Smooth muscle cell (in vitro differentiated cells): ENCODE results near the gene HIVEP3. TPM values are rescaled to one million over a fixed set of nuclear protein-coding genes. Genes with fewer than 3 reads are reported as not detected.

Experiments used
- DNase-seq: peaks from one replicate; lab custom pipeline; 2025; ENCODE audit not compliant: unreplicated experiment; lab: John Stamatoyannopoulos, UW
- H2AFZ ChIP-seq: fragments of 200-600 bp; sonication (generic); 2 replicates; pipeline ENCODE4 v1.6.0; 2016; ENCODE audit warnings: antibody characterized with exemption, low read depth, mild to moderate bottlenecking
- H3F3A ChIP-seq: fragments of 200-600 bp; sonication (generic); 2 replicates; pipeline ENCODE4 v1.6.0; 2017; ENCODE audit warnings: antibody characterized with exemption, low read depth
- H3K27ac ChIP-seq: fragments of 200-600 bp; sonication (generic); 2 replicates; pipeline ENCODE4 v1.5.1; 2016; ENCODE audit warnings: low read depth, mild to moderate bottlenecking
- H3K27me3 ChIP-seq: fragments of 200-600 bp; sonication (generic); 2 replicates; pipeline ENCODE4 v1.6.1; 2016; ENCODE audit warnings: low read depth, mild to moderate bottlenecking
- H3K36me3 ChIP-seq: fragments of 200-600 bp; sonication (generic); 2 replicates; pipeline ENCODE4 v1.5.1; 2016; ENCODE audit warnings: low read depth
- H3K4me1 ChIP-seq: fragments of 200-600 bp; sonication (generic); 2 replicates; pipeline ENCODE4 v1.5.1; 2016; ENCODE audit warnings: low read depth
- H3K4me2 ChIP-seq: fragments of 200-600 bp; sonication (generic); 2 replicates; pipeline ENCODE4 v1.6.0; 2016; ENCODE audit warnings: mild to moderate bottlenecking
- H3K4me3 ChIP-seq: fragments of 200-600 bp; sonication (generic); 2 replicates; pipeline ENCODE4 v1.5.1; 2016; ENCODE audit warnings: mild to moderate bottlenecking
- H3K79me2 ChIP-seq: fragments of 200-600 bp; sonication (generic); 2 replicates; pipeline ENCODE4 v1.6.0; 2016; ENCODE audit warnings: low read depth, mild to moderate bottlenecking
- H3K9ac ChIP-seq: fragments of 200-600 bp; sonication (generic); 2 replicates; pipeline ENCODE4 v1.6.0; 2016; ENCODE audit warnings: low read depth
- H3K9me3 ChIP-seq: fragments of 200-600 bp; sonication (generic); replicated peaks from 2 replicates; pipeline ENCODE4 v1.5.1; 2016; ENCODE audit warnings: low read depth
- H4K20me1 ChIP-seq: fragments of 200-600 bp; sonication (generic); 2 replicates; pipeline ENCODE4 v1.6.0; 2016; ENCODE audit warnings: low read depth
- WGBS: methylation state at CpG from one replicate; pipeline ENCODE4 v1.1.7; 2016; ENCODE audit warnings: low lambda C conversion rate; 5-methylcytosine and 5-hydroxymethylcytosine counted together
- polyA plus RNA-seq: library from polyadenylated mRNA; unstranded; fragments of >200 nt; fragmentation: Nextera tagmentation; extraction: Ambion mirVana; gene quantifications from 2 replicates; pipeline ENCODE4 v1.2.1, GENCODE V29; 2016
- total RNA-seq: library from RNA; depleted of rRNA; stranded (reverse); fragments of >200 nt; gene quantifications from 2 replicates; pipeline ENCODE4 v1.2.3, GENCODE V29; 2014
- TF ChIP-seq, protein P1 (sequence below): fragments of 200-600 bp; sonication (generic); IDR thresholded peaks from 2 replicates; pipeline ENCODE4 v1.5.1; 2017; ENCODE audit warnings: borderline replicate concordance, mild to moderate bottlenecking, antibody characterized with exemption; ENCODE audit not compliant: insufficient read depth, poor library complexity, severe bottlenecking

The HIVEP3 gene
- total and polyA plus RNA-seq, 2 experiments from 2014 or later = 2.1 to 6.4 TPM

GRCh38 chr1:41582851-41583657, 335.7 kb downstream of the HIVEP3 start:
- Histone ChIP-seq H3K4me2 (no peak overlapping the region), H2AFZ (no peak overlapping the region), H3K27me3 (no peaks in the 10 kb centered on the region), H3K4me3 (no peak overlapping the region), H3K36me3 (no peaks in the 10 kb centered on the region), H3K4me1 (no peaks in the 10 kb centered on the region), H3K79me2 (no peaks in the 10 kb centered on the region), H4K20me1 (no peaks in the 10 kb centered on the region), H3K9me3 (no peaks in the 10 kb centered on the region), H3K27ac (no peak overlapping the region), H3K9ac (no peak overlapping the region), H3F3A (no peaks in the 10 kb centered on the region)
- 92% methylated on average over 36 of the region's 36 CpGs for WGBS
- no peak for DNase-seq
- TF ChIP-seq, protein P1, sequence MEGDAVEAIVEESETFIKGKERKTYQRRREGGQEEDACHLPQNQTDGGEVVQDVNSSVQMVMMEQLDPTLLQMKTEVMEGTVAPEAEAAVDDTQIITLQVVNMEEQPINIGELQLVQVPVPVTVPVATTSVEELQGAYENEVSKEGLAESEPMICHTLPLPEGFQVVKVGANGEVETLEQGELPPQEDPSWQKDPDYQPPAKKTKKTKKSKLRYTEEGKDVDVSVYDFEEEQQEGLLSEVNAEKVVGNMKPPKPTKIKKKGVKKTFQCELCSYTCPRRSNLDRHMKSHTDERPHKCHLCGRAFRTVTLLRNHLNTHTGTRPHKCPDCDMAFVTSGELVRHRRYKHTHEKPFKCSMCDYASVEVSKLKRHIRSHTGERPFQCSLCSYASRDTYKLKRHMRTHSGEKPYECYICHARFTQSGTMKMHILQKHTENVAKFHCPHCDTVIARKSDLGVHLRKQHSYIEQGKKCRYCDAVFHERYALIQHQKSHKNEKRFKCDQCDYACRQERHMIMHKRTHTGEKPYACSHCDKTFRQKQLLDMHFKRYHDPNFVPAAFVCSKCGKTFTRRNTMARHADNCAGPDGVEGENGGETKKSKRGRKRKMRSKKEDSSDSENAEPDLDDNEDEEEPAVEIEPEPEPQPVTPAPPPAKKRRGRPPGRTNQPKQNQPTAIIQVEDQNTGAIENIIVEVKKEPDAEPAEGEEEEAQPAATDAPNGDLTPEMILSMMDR = no peak

DNA sequence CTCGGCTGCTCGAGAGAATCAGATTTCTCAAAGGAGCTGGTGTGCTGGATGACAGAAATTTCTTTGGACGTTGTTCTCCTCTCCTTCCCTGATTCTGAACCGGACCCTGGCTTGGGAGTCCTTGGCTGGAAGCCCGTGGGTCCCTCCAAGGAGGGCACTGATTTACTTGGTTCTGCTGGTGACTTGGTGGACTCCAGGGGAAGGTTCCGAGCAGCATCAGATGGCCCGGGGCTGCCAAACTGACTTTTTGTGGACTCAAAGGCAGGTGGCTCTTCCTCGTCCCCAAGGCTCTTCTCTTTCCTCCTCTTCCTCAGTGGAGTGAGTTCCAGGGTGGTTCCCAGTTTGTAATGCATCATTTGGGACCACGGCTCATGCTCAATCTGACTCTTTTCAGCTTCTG, 336.4 kb downstream of the HIVEP3 start:
- no peaks in the 10 kb centered on the region for H3K4me1 ChIP-seq
- no peaks in the 10 kb centered on the region for H4K20me1 ChIP-seq
- TF ChIP-seq, protein P1 = no peak
- no peak overlapping the region for H2AFZ ChIP-seq
- no peaks in the 10 kb centered on the region for H3K79me2 ChIP-seq
- no peaks in the 10 kb centered on the region for H3K9me3 ChIP-seq
- H3K4me3 ChIP-seq = no peak overlapping the region
- 94% methylated on average over 9 of the region's 9 CpGs for WGBS
- H3K4me2 ChIP-seq = no peak overlapping the region
- no peaks in the 10 kb centered on the region for H3K36me3 ChIP-seq
- H3K27me3 ChIP-seq = no peaks in the 10 kb centered on the region
- no peak for DNase-seq
- H3K9ac ChIP-seq = no peak overlapping the region
- H3K27ac ChIP-seq = no peak overlapping the region
- H3F3A ChIP-seq = no peaks in the 10 kb centered on the region

DNA sequence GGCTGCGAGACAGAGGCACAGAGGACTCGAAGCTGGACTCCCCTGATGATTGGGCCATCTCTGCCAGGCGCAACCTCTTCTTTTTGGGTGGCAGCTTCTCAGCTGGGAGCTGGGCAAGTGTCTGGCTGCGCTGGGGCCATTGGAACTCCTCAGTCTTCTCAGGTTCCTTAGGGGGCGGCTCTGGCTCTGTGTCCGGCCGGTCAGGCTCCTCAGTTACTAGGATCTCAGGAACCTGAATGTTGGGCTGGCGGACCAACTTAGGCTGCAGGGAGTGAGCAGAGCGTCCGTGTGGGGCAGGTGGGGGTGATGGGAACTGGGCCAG, 336.8 kb downstream of the HIVEP3 start:
- 96% methylated on average over 10 of the region's 10 CpGs for WGBS
- H3K36me3 ChIP-seq = no peaks in the 10 kb centered on the region
- H3K9ac ChIP-seq = no peak overlapping the region
- no peaks in the 10 kb centered on the region for H3K9me3 ChIP-seq
- H3K27me3 ChIP-seq = no peaks in the 10 kb centered on the region
- H3K4me2 ChIP-seq = no peak overlapping the region
- H3K4me1 ChIP-seq = no peaks in the 10 kb centered on the region
- no peak overlapping the region for H2AFZ ChIP-seq
- H3F3A ChIP-seq = no peaks in the 10 kb centered on the region
- TF ChIP-seq, protein P1 = no peak
- DNase-seq = no peak
- no peaks in the 10 kb centered on the region for H3K79me2 ChIP-seq
- H3K27ac ChIP-seq = no peak overlapping the region
- H4K20me1 ChIP-seq = no peaks in the 10 kb centered on the region
- no peak overlapping the region for H3K4me3 ChIP-seq

GRCh38 chr1:41581216-41582003, 337.3 kb downstream of the HIVEP3 start:
- Histone ChIP-seq H3K9ac (no peak overlapping the region), H3K4me3 (no peak overlapping the region), H3K27me3 (no peaks in the 10 kb centered on the region), H3K4me1 (no peaks in the 10 kb centered on the region), H3K9me3 (no peaks in the 10 kb centered on the region), H3K36me3 (no peaks in the 10 kb centered on the region), H2AFZ (no peak overlapping the region), H4K20me1 (no peaks in the 10 kb centered on the region), H3K79me2 (no peaks in the 10 kb centered on the region), H3K27ac (no peak overlapping the region), H3F3A (no peaks in the 10 kb centered on the region), H3K4me2 (no peak overlapping the region)
- no peak for DNase-seq
- TF ChIP-seq, protein P1 = no peak
- 97% methylated on average over 19 of the region's 19 CpGs for WGBS
